ENCODE results near the gene MRPS10.
"Not testable (repeated sequence)": the region's sequence is repeated elsewhere in the genome, so short reads cannot be mapped to it uniquely, and the experiment has no call there.

Gene MRPS10

DNA sequence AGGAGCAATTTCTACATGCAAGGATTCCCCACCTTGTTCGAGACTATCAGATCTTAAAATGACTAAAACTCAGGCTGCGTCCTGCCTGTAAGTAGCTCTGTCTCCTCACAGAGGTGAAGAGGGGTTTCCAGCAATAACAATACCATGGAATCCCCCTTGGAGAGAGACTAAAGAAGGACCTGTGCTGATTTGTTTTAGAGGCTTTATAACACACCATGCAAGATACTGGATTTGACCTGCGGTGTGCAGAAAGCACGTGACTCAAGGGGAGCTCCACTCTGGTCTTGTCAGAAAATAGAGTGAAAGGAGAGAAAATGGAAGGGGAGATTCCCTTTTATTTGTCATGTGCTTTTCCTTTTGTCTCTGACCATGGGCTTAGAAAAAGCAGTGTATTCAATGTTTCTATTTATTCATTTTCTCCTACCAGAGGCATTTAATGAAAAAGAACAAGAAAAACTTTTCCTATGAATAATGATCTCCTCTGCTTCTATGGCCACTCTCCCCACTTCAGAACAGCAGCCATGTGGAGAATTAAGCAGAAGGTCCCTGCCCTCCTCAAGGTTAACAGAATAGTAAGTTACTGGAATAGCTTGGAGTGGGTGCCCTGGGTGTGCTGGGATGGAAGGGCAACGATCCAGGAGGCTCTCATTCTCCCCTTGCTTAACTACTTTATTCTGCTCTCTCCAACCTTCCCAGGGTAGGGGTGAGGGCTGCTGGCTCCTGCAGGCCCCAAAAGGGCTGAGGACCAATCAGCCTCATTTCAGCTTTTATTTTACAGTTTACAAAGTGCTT is 19.2 kb upstream of the MRPS10 start:
- DNase-seq = no peak

DNA sequence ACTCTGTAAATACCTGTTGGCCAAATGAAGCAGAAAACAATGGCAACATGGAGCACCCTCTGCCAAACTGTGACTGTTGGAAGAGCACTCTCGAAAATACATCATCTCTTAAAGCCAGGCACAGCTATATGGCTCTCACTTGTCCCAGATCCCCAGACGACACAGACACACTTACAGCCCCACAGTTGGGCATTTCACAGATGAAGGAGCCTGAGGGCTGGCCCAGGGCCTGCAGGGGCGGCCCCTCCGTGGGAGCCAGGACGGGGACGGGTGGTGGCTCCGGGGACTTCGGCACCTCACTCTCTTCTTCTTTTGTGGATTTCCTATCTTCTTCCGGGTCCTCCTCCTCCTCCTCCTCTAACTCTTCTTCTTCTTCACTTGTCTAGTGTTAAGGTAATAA is 18.4 kb upstream of the MRPS10 start:
- DNase-seq = no peak

DNA sequence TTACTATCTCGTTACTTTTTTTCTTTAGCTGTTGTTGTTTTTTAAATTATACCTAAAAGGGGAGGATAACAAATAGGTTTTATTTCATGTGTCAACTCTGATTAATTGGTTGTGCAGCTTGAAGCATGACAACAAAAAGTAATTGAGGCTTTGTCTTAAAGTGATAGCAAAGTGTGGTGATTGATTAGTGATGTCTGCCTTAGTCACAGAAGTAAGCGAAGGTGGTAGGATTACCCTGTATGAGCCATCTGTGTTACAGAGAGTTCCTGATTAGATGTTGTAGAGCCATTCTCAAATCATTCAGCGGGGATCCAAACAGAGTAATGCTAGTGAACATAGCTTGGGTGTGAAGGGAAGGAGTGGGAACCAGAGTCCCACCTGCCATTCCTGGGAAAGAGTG is 14.4 kb upstream of the MRPS10 start:
- no peak for DNase-seq

DNA sequence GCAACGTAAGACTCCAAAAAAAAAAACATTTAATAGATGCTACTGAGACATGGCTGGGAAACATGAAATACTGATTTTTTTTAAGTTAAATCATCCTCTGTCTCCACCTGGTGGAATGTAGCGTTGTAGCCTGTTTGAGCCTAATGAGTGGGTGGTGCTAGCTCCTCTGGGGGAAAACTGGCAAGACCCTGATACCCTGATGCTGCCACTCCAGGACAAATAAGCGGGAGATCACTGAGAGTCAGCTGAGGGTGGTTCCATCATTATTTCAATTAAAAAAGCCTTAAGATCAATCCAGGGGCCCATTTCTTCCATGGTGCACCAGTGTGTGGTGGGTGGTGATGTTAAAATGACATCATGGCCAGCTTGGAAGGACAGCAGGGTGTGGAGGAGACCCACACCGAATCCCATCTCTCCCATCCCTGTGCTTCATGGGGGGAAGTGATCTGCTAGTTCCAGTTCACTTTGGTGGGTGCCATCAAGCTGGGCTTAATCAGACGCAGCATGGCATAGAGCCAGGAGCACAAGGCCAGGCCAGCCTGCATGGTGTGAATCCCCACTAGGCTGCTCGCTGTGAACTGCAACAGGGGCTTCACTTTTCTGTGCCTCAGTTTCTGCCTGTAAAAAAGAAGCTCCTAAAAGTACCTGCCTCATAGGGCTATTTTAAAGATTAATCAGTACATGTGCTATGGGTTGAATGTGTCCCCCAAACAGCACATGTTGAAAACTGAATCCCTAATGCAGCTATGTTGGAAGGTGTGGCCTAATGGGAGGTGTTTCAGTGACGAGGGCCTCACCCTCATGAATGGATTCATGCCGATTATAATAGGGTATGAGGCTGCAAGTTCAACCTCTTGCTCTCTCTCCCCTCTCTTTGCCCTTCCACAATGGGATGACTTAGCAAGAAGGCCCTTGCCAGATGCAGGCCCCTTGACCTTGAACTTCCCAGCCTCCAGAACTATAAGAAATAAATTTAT is 13.0 kb upstream of the MRPS10 start:
- DNase-seq = peak; percentile 38

DNA sequence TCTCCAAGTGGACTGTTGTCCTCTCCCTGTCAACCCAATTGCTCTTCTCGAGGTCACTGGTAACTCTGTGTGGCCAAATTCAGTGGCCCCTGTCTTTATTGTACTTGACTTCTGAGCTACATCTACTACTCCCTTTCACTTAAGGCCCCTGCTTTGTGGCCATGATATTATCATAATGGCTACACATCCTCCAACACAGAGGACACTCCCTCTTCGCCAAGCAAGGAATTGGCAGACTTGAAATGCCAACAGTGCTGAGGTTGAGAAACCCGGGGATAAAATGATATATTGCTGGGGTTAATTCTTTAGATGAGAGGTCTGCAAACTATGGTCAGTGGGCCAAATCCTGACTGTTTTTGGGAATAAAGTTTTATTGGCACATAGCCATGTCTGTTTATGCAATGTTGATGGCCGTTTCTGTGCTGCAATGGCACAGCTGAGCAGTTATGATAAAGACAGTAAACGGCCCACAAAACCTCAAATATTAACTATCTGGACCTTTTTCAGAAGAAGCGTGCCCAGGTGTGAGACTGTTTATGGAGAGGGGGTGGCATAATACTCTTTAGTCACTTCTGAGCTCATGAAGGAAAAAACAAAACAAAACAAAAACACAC is 12.0 kb upstream of the MRPS10 start:
- DNase-seq = peak; percentile 71

DNA sequence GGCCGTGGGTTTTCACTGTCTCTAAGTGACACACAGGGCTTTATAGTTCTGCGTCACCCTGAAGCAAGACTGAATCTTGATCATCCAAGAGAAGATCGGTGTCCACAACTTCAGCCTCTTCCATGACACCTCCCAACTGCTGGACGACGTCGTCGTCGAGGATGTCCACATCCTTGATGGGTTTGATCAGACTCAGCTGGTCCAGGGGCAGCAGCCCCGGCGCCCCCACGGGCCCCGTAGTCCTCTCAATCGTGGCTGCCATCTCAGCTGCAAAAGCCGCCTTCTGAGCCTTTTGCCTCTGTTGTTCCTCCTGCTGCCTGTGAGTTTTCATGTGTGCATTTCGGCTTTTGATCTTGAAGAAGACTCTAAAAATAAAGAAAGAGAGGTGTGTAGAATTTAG is 10.6 kb upstream of the MRPS10 start:
- DNase-seq = no peak

DNA sequence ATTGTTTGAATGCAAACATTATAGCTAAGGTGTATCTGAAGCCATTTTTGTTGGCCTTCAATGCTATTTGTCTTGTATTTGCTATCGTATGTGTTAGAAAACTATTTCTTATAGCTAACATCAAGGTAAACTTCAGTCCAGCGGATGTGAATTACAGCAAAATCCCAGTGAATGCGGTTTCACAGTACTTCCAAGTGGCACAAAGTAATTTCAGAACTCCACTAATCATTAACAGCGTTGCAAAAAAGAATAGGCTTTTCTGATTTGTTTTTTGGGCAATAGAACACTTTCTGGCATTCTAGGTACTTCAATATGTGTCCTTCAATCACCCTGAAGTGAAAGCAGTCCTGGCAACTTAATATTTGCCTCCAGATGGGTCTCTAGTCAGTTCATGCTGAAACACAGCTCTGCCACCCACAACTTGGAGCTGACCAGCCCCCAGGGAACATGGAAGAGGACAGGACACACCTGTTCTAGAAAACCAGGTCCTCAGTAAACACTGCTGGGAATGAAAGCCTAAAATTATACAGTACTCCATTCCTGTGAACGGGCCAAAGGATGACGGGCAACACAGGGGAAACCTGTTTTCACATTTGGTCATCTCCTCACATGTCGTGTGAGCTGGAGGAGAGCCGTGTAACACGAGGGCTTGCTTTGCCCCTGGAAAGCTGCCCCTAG is 9.7 kb upstream of the MRPS10 start:
- DNase-seq = no peak

DNA sequence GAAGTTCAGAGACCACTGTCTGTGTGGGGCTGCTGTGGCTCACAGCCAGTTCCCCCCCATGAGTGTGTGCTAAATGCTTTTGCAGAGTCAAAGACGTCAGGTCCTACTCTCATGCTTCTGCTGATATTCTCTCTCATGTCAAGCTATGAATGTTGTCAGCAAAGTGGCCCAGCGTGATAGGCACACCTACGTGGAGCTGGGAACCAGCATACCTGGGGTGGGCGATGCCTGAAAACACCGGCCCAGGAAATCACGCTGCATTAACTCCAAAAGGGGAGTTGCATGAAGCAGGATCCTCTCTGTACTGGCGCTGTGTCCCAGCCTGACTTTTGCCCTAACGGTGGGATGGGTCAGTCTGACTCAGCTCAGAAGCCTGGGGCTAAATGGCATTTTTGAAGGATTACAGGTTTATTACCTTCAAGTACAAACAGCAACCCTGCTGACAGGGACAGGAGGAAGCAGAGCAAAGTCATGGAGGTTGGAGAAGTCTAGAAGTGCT is 9.0 kb upstream of the MRPS10 start:
- DNase-seq = no peak

DNA sequence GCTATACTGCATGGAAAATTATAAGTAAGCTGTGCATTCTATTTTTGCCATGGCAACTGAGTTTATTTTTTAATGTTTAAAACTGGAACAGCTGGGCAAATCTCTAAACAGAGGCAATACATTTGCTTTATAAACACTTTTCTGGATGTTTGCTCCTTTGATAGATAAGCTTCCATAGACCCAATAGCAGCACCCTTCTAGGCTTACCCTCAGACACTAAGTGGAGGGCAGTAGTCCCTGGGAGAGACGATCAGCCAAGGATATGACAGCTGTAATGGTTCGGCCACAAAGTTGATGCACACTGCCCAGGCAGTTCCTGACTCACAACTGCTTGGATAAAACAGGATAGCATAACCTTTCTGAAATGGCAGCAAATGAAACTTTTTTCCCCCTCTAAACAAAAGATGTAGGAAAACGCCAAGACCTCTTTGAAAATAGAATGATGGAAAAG is 8.5 kb upstream of the MRPS10 start:
- no peak for DNase-seq

DNA sequence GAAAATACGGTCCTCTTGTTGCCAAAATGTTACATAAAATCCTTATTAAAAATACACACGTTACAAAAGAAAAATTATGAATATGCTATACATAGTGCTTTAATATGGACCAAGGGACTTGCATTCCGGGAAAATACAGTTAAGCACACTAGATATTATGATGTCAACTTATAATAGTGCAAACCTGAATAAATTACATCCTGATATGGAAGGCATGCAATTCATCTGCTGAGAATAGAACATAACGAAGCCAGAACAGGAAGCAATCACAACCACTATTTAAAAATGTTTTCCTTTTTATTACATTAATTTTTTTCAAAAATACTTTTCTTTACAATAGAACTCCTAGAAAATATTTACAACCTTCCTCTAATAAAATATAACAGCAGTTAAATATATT is 7.8 kb upstream of the MRPS10 start:
- no peak for DNase-seq

DNA sequence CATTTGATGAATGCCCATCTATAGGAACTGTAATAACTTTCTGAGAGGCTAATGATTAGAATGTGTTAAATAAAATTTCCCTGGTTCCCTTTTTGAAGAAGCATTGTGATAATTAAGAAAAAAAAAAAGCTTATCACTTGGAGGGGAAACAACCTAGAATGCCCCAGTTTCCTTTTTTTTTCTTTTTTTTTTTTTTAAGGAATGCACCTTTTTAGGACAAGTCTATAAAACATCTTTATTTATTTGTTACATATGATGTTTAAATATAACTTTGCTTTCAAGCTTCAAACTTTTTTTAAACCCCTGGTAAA is 7.3 kb upstream of the MRPS10 start:
- DNase-seq = no peak

DNA sequence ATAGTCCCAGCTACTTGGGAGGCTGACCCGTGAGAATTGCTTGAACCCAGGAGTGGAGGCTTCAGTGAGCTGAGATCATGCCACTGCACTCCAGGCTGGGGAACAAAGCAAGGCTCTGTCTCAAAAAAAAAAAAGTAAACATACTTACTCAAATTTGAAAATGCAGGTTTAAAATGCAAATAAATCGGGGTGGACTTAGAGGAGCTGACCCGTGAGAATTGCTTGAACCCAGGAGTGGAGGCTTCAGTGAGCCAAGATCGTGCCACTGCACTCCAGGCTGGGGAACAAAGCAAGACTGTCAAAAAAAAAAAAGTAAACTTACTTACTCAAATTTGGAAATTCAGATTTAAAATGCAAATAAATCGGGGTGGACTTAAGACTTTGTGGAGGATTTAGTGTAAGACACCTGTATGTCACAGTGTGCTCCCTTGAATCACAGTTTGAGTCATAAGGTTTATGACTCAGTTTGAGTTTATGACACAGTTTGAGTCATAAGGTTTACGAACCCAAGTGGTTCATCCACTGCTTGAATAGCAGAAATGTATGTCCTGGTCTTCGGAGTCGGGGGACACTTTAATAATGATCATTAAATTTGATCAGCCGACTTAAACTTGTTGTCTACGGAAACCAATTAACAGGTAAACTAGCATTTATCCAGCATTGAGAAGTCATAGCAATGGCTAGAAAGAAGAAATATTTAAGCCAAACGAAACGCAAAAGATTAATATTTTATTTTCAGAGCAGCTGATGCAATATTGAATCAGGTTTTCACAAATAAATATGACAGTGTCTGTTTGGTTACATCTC is 6.8 kb upstream of the MRPS10 start:
- DNase-seq = no peak

DNA sequence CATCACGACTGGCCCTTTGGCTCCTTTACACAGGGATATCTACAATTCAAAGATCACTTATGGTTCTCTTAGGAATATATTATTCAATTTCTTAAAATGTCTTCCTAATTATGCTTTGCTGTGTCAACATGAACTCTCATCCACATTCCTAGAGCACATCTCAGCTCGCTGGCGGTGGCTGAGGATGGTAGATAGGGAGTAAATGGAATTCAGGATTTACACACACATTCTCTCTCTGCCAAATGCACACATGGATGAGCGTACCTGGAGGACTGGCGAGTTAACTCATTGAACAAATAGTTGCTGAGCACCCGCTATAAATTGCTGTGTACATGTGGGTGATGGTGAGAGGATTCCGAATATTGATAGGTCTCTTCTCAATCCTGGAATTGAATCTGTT is 4.8 kb upstream of the MRPS10 start:
- DNase-seq = no peak

DNA sequence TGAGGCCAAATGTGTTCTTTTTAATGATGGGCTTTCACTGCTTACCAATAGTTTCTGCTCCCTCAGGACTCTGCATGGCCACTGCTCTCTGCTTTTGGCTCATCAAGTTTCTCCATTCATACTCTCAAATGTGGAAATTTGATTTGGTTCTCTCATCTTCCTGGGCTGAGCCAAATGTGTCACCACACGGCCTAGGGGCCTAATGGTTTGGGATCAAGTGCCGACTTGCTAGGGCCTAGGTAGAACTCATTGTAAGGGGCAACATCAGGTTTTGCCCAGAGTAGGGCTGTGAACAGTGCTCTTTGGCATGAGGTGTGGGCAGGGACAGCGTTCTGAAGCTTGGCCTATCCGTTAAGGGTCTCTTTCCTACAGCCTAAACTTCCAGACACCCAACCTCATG is 3.9 kb upstream of the MRPS10 start:
- DNase-seq = no peak

DNA sequence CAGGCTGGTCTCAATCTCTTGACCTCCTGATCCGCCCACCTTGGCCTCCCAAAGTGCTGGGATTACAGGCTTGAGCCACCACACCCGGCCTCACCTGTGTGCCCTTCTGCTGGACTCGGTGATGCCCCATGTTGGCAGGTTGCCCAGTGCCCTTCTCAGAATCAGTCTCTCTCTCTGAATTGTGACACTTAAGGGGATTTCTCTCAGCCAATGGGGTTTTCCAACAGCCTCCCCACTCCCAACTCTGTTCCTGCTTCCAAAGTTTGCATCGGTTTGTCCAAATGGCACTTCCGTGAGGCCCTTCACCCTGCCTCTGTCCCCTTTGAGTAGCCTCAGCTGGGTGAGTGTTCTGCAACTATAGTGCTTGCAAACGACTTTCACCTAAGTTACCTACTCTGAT is 3.1 kb upstream of the MRPS10 start:
- DNase-seq = no peak

DNA sequence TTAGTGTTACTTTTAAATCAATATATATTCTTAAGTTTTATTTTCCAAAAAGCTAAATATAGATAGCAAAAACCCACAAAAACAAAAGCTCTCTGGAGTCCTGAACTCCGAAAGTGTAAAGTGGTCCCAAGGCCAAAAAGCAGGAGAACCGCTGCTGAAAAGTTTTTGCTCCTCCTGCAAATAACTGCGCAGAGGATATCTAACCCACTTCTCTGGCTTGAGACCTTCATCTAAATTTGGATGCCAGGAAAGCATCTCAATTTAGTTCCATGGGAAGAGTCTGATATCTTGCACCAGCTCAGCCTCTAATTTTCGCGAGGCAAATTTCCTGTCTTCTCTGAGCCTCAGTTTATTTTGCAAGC is 523 bp downstream of the MRPS10 start:
- DNase-seq = peak; percentile 51

DNA sequence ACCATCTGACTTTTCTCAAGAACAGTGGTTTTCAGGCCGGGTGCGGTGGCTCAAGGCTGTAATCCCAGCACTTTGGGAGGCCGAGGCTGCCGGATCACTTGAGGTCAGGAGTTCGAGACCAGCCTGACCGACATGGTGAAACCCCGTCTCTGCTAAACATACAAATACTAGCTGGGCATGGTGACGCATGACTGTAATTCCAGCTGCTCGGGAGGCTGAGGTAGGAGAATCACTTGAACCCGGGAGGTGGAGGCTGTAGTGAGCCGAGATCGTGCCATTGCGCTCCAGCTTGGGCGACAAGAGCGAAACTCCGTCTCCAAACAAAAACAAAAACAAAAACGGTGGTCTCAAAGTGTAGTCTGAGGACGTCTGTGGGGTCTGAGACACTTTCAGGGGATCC is 1.2 kb downstream of the MRPS10 start:
- DNase-seq = not testable (repeated sequence)

DNA sequence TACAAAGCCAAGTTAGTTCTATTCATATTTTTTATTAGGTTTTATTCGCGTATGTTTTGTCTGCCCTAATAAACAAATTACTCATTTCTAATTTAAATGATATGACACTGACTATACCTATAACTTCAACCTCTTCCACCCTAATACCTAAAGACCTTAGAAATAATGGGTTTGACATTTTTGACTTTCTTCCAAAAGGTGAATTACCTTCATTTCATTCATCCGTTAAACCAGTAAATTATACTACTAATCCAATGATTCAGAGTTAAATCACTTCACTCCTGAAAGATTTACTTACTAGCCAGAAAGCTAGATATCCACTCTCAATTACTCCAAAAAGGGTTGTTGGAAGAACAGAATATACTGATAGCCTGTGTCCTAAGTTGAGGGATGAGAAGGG is 5.2 kb downstream of the MRPS10 start:
- no peak for DNase-seq

DNA sequence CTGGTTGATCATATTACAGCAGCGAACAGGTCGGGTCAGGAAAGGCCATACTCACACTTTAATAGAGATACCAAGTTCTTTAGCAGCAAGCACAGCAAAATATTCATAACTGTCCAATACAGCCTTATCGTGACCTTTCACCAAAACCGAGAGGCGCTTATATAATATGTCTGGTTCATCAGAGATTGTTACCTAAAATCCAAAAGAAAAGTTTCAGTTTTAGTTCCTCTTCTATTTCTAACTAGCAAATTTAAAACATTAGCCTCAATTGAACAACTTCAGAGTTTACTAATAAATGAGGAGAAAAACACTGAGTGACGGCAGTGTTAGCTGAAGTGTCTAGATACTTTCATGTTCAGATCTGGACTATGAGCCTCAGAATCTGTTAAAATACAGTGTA is 5.9 kb downstream of the MRPS10 start:
- DNase-seq = no peak

DNA sequence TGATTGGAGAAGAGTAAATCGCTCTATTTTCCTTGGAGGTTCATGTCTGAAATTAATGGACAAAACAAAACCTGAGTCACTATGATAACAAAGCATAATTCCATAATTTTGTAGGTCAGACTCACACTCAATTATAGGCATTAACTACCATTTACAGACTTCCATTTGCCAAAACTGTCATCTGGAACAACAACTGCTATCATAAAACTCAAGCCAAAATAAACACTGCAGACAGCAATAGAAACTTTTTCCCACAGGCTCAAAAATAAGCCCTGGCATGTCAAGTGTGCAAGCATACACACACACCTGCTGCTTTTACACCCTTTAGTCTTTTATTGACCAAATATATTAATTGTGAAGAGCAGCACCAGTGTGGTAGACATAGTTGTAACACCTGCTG is 7.1 kb downstream of the MRPS10 start:
- DNase-seq = no peak

DNA sequence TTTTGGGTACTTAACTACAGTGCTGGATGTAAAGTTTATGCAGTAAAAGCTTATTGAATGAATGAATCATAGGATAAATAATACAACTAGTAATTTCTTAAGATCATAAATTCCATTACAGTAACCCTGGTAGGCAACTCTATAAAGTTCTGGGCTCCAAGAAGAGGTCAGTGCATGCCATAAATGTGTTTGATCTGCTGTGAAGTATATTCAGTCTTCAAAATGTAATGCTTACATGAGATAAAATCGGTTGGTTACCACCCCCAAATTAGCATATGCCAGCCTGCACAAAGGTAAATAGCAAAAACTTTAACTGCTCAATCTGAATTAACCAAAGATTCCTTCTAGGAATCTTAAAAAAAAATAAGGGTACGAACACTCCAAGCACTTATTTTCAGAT is 10.1 kb downstream of the MRPS10 start:
- not testable (repeated sequence) for DNase-seq

DNA sequence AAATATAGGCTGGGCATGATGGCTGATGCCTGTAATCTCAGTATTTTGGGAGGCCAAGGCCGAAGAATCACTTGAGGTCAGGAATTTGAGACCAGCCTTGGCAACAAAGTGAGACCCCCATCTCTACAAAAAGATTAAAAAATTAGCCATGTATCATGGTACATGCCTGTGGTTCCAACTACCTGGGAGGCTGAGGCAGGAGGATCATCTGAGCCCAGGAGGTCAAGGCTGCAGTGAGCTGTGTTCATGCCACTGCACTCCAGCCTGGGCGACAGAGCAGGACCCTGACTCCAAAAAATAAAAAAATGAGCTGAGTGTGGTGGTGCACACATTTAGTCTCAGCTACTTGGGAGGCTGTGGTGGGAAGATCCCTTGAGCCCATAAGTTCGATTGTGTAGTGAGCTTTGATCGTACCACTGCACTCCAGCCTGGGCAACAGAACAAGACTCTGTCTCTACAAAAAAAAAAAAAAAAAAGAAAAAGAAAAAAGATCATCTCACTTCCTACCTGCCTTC is 12.8 kb downstream of the MRPS10 start:
- DNase-seq = no peak

Data from hematopoietic multipotent progenitor cell treated with erythropoietin and hydrocortisone succinate and interleukin-3 and kit ligand, for 8 days (in vitro differentiated cells).